ENCODE data around the gene GABRG3. TPM values are rescaled to one million over a fixed set of nuclear protein-coding genes. Genes with fewer than 3 reads are reported as not detected.

The GABRG3 gene
- total RNA-seq, 1 donor: under 0.01 TPM

DNA sequence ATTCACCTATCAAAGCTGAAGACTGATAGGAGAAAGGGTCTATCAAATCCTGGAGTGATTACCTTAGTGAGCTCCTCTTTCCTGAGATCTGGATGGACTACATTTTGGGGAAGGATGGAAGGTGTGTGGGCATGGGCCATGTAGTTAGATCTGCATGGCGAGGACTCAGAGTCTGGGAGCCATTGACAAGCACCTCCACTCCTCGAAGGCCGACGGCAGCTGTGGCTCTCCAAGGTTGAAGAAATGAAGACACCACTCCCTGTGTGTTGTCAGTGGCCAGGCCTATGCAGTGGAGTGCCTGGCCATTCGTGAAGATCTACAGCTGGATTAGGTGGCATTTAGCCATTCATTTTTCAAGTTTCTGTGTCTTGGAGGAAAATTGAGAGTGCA is 509.2 kb downstream of the GABRG3 start:
- H3K9me3 ChIP-seq (ENCODE audit: low read depth, low read length): no peaks in the 10 kb centered on the region
- H3K27me3 ChIP-seq (ENCODE audit: insufficient read depth, low read length): no peaks in the 10 kb centered on the region
- no peak overlapping the region for H3K4me3 ChIP-seq (ENCODE audit: low read length)
- no peaks in the 10 kb centered on the region for H3K4me1 ChIP-seq (ENCODE audit: insufficient read depth, low read length)

GRCh38 chr15:27480642-27481041 is 509.7 kb downstream of the GABRG3 start:
- no peaks in the 10 kb centered on the region for H3K4me1 ChIP-seq (ENCODE audit: insufficient read depth, low read length)
- no peaks in the 10 kb centered on the region for H3K9me3 ChIP-seq (ENCODE audit: low read depth, low read length)
- no peak overlapping the region for H3K4me3 ChIP-seq (ENCODE audit: low read length)
- no peaks in the 10 kb centered on the region for H3K27me3 ChIP-seq (ENCODE audit: insufficient read depth, low read length)

DNA sequence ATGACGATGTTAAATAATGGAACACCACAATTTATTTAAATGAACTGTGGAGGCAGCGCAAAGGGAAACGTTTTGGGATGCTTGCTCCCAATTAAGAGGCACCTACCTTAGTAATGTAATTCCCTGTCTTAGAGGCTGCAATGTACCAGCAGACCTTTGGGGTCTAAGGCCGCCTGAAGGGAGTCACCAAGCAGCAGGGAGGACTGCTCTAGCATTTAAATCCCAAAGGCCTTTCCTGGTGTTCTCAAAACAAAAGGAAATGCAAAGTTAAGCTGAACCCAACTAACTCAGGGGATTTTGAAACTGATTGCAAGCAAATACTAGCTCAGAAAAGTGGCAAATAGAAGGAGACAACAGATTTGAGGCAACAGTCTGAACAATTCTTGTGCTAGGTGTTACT is 510.8 kb downstream of the GABRG3 start:
- H3K4me1 ChIP-seq (ENCODE audit: insufficient read depth, low read length): no peaks in the 10 kb centered on the region
- no peaks in the 10 kb centered on the region for H3K9me3 ChIP-seq (ENCODE audit: low read depth, low read length)
- H3K4me3 ChIP-seq (ENCODE audit: low read length): no peak overlapping the region
- no peaks in the 10 kb centered on the region for H3K27me3 ChIP-seq (ENCODE audit: insufficient read depth, low read length)

DNA sequence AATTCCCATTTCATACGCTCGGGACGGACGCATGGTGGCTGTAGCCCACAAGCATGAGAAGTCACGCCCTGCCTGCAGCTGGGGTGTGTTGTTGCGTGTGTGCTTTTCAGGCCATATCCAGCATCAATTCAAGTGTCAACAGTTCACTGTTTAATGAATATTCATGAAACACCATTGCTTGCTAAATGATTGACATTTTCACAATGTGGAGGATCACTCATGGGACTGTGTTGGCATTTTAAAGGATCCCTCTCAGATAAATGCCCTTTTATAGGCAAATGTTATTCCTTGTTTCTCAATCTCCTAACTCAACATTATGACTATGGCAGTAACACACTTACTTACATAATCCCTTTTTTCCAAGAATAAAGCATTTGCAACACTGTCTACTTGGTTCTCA is 511.3 kb downstream of the GABRG3 start:
- Histone ChIP-seq H3K9me3 (ENCODE audit: low read depth, low read length) (no peaks in the 10 kb centered on the region), H3K27me3 (ENCODE audit: insufficient read depth, low read length) (no peaks in the 10 kb centered on the region), H3K4me3 (ENCODE audit: low read length) (no peak overlapping the region), H3K4me1 (ENCODE audit: insufficient read depth, low read length) (no peaks in the 10 kb centered on the region)

DNA sequence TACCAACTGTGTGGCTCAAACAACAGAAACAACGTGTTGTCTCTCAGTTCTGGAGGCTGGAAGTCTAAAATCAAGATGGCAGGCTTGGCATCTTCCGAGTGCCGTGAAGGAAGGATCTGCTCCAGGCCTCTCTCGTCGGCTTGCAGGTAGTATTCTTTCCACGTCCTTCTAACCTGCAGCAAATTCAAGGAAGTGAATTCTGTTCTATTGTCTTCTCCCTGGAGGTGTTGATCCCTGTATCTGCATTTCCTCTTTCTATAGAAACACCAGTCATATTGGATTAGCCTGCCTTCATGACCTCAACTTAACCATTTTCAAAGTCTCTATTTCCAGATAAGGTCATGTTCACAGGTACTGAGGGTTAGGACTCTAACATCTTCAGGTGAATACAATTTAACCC is 512.1 kb downstream of the GABRG3 start:
- Histone ChIP-seq H3K4me3 (ENCODE audit: low read length) (no peak overlapping the region), H3K4me1 (ENCODE audit: insufficient read depth, low read length) (no peaks in the 10 kb centered on the region), H3K9me3 (ENCODE audit: low read depth, low read length) (no peaks in the 10 kb centered on the region), H3K27me3 (ENCODE audit: insufficient read depth, low read length) (no peaks in the 10 kb centered on the region)

GRCh38 chr15:27485265-27485664 is 514.3 kb downstream of the GABRG3 start:
- H3K4me1 ChIP-seq (ENCODE audit: insufficient read depth, low read length): no peaks in the 10 kb centered on the region
- no peak overlapping the region for H3K4me3 ChIP-seq (ENCODE audit: low read length)
- no peaks in the 10 kb centered on the region for H3K27me3 ChIP-seq (ENCODE audit: insufficient read depth, low read length)
- no peaks in the 10 kb centered on the region for H3K9me3 ChIP-seq (ENCODE audit: low read depth, low read length)

- no peak overlapping the region for H3K4me3 ChIP-seq (ENCODE audit: low read length)
- no peaks in the 10 kb centered on the region for H3K27me3 ChIP-seq (ENCODE audit: insufficient read depth, low read length)
- no peaks in the 10 kb centered on the region for H3K4me1 ChIP-seq (ENCODE audit: insufficient read depth, low read length)
- no peaks in the 10 kb centered on the region for H3K9me3 ChIP-seq (ENCODE audit: low read depth, low read length)
Observed at GRCh38 chr15:27486051-27486450, 515.1 kb downstream of the GABRG3 start.

DNA sequence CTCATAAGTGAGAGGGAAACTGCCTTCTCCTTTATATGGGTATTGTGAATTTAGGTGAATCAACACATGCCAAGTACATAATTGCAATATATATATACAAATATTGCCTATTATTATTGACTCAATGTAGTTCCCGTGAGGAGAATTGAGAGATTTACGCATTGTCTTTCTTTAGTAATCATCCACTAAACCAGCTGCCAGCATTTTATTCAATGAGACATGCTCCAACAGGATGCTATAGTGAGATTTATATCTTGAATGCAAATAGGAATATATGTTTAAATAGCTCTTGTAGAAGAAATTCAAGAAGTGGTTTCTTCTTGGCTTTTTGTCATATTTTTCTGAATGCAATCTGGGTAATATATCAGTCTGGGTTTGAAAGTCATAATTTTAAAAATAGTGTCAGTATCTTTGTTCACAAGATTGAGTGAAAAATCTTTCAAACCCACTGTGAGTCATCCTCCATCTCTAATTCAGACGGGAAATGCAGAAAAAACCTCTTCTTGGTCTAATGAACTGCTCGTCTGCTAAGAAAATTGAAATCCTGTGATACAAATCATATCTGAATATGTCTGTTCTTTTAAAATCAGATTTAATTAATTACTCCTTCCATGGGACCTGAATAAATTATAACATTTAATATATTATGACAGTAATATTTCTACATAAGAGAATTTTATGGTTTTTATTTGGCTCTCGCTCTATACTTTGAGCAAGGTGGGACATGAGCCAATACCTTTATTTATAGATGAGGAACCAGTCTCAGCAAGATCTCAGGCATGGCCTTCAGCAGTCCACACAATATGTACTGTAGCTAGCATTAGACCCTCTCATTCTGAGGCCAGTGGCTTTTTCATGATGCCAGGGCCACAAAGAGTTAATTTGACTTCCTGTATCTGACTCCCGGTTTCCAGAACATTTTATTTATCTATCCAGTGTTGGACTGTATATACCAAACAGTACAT is 516.0 kb downstream of the GABRG3 start:
- no peaks in the 10 kb centered on the region for H3K27me3 ChIP-seq (ENCODE audit: insufficient read depth, low read length)
- no peak overlapping the region for H3K4me3 ChIP-seq (ENCODE audit: low read length)
- H3K4me1 ChIP-seq (ENCODE audit: insufficient read depth, low read length): no peaks in the 10 kb centered on the region
- no peaks in the 10 kb centered on the region for H3K9me3 ChIP-seq (ENCODE audit: low read depth, low read length)

GRCh38 chr15:27487846-27488245 is 516.9 kb downstream of the GABRG3 start:
- no peaks in the 10 kb centered on the region for H3K4me1 ChIP-seq (ENCODE audit: insufficient read depth, low read length)
- H3K27me3 ChIP-seq (ENCODE audit: insufficient read depth, low read length): no peaks in the 10 kb centered on the region
- no peak overlapping the region for H3K4me3 ChIP-seq (ENCODE audit: low read length)
- no peaks in the 10 kb centered on the region for H3K9me3 ChIP-seq (ENCODE audit: low read depth, low read length)

- H3K9me3 ChIP-seq (ENCODE audit: low read depth, low read length): no peaks in the 10 kb centered on the region
- H3K4me1 ChIP-seq (ENCODE audit: insufficient read depth, low read length): no peaks in the 10 kb centered on the region
- no peak overlapping the region for H3K4me3 ChIP-seq (ENCODE audit: low read length)
- no peaks in the 10 kb centered on the region for H3K27me3 ChIP-seq (ENCODE audit: insufficient read depth, low read length)
Observed at GRCh38 chr15:27490867-27491595, 520.0 kb downstream of the GABRG3 start.

DNA sequence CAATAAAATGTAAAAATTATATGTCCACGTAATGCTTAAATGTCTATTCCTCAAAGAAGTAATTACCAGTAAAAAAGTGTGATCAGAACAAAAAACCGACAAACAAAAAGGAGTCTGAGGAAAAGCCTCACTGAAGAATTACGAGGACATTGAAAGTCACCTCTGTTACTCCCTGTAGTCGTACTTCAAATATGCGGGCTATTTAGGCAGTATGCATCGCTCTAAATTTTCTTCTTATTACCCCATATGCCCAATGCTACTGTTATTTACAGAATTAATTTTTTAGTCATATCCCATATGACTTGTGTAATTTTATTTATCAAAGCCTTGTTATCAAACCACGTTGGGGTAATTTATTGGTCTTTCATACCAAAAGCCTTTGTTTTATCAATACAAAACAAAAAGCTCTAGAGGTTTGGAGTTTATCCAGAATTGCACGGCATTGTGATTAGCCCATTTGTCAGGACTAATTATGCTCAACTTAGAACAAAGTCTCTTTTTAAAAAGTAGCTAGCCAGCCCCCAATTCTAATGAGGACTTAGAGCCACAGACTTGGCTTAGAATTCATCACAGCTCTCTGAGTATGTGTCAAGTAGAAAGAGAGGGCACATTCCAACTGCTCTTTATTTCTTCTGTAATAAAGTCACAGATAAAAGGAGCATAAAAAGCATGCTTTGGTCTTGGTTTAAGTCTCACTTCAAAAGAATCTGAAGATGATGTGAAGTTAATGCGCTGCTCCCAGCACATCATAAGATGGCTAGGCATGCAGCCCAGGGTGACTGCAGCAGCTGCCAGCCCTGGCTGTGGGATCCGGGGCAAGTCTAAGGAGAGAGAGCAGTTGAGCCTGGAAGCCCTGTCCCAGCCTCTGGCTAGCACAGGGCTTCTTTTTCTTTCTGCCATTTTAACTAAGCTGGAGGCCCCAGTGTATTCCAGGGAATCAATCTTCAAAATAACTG is 521.0 kb downstream of the GABRG3 start:
- Histone ChIP-seq H3K4me1 (ENCODE audit: insufficient read depth, low read length) (no peaks in the 10 kb centered on the region), H3K27me3 (ENCODE audit: insufficient read depth, low read length) (no peaks in the 10 kb centered on the region), H3K4me3 (ENCODE audit: low read length) (no peak overlapping the region), H3K9me3 (ENCODE audit: low read depth, low read length) (no peaks in the 10 kb centered on the region)

GRCh38 chr15:27495963-27496459 is 525.0 kb downstream of the GABRG3 start:
- Histone ChIP-seq H3K4me3 (ENCODE audit: low read length) (no peak overlapping the region), H3K9me3 (ENCODE audit: low read depth, low read length) (no peaks in the 10 kb centered on the region), H3K27me3 (ENCODE audit: insufficient read depth, low read length) (no peaks in the 10 kb centered on the region), H3K4me1 (ENCODE audit: insufficient read depth, low read length) (no peaks in the 10 kb centered on the region)

DNA sequence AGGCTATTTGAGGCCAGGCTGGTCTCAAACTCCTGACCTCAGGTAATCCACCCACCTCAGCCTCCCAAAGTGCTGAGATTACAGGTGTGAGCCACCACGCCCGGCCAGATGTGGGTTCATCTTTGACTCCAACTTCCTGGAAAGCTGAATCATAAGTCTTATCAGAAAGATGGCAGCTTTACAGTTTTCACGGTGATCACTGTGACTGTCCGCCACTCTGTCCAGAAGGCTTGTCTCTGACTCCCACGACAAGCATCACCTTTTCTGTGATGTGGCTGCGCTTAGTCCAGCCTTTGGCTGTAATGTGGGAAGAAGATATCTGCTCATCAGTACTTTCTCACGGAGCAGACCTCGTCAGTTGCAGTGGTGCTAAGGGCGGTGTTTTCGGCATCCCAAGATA is 527.7 kb downstream of the GABRG3 start:
- Histone ChIP-seq H3K9me3 (ENCODE audit: low read depth, low read length) (no peaks in the 10 kb centered on the region), H3K4me3 (ENCODE audit: low read length) (no peak overlapping the region), H3K4me1 (ENCODE audit: insufficient read depth, low read length) (no peaks in the 10 kb centered on the region), H3K27me3 (ENCODE audit: insufficient read depth, low read length) (no peaks in the 10 kb centered on the region)

- Histone ChIP-seq H3K4me3 (ENCODE audit: low read length) (no peak overlapping the region), H3K9me3 (ENCODE audit: low read depth, low read length) (no peaks in the 10 kb centered on the region), H3K27me3 (ENCODE audit: insufficient read depth, low read length) (no peaks in the 10 kb centered on the region), H3K4me1 (ENCODE audit: insufficient read depth, low read length) (no peaks in the 10 kb centered on the region)
Observed at GRCh38 chr15:27499191-27499590, 528.2 kb downstream of the GABRG3 start.
